ENCODE measurements around the gene PRRG2. TPM values are rescaled to one million over a fixed set of nuclear protein-coding genes. Genes with fewer than 3 reads are reported as not detected.

PRRG2 gene
- polyA plus RNA-seq, 6 donors from 2014 or later: 0.20 to 0.79 (median 0.62) TPM; not detected in 1

DNA sequence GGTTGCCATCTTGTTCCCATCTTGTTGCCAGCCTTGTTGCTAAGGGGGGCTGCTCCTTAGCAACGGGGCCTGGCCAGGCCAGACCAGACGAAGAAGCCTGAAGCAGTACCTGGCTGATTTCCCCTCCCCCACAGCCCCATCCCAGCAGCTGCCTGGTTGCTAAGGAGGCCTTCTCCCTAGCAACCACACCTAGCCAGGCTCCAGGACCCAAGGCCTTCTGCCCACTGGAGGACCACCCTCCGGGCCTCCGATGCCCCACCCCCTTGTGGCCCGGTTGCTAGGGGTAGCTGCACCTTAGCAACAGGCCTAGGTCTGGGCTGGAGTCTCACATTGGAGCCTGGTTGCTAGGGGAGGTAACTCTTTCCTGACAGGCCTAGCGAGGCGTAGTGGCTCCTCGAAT lies 3.9 kb downstream of the PRRG2 start:
- no peaks in the 10 kb centered on the region for H3K27me3 Mint-ChIP-seq

DNA sequence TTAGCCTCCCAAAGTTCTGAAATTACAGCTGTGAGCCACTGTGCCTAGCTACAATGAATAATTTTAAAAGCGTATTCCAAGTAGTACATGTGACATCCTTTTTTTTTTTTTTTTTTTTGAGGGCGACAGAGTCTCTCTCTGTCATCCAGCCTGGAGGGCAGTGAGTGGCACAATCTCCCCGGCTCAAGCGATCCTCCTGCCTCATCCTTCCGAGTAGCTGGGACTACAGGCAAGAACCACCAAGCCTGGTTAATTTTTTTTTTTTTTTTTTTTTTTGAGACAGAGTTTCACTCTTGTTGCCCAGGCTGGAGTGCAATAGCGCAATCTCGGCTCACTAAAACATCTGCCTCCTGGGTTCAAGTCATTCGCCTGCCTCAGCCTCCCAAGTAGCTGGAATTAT lies 6.1 kb downstream of the PRRG2 start:
- peaks cover 5 to 14% (median 13%) of the 10 kb centered on the region in 3 donors for H3K4me1 Mint-ChIP-seq
- H3K36me3 Mint-ChIP-seq: no peaks in the 10 kb centered on the region
- no peaks in the 10 kb centered on the region for H3K27me3 Mint-ChIP-seq
- ATAC-seq (ENCODE audit: low read depth in 2 of 2): no peak
- no peak for DNase-seq
- H3K4me3 Mint-ChIP-seq: no peak overlapping the region
- no peak overlapping the region for H3K27ac Mint-ChIP-seq
- H3K9me3 Mint-ChIP-seq: no peaks in the 10 kb centered on the region

More for the DNA sequence above, 3.9 kb downstream of the PRRG2 start:
- H3K36me3 Mint-ChIP-seq: no peaks in the 10 kb centered on the region
- DNase-seq (no peak), ATAC-seq (ENCODE audit: low read depth in 2 of 2) (no peak)
- peak overlapping the region in 1 of 6 donors; percentile 15 for H3K27ac Mint-ChIP-seq
- H3K9me3 Mint-ChIP-seq: no peaks in the 10 kb centered on the region
- no peak overlapping the region for H3K4me3 Mint-ChIP-seq
- H3K4me1 Mint-ChIP-seq: peaks cover 11 to 17% (median 15%) of the 10 kb centered on the region in 3 donors

DNA sequence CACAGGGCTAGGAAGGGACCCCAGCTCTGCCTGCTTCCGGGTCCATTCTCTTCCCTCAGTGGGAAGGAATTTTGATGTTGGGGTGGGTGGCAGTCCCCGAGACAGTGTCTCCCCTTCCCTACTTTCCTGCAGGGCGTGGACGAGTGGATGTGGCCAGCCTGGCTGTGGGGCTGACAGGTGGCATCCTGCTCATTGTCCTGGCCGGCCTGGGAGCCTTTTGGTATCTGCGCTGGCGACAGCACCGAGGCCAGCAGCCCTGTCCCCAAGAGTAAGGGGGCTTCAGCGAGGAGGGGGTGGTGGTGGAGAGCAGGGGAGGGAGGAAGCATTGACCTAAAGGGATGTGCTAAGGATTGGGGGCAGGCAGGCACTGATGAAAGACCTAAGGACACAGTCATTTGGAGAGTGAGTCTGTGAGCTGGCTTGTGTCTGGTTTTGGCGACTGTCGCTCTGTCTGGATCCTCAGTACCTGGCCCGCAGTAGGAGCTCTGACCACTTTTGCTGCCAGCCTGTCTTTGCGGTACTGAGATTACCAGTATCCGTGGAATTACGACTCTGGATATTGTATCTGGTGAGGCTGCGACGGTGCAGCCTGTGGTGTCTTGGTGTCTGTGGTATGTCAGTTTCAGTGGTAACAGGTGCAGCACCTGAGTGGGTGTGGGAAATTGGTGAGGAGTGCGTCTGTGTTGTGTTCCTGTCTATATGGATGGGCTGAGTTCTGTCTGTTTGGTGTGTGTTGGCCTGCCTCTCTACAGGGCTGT lies 7.4 kb downstream of the PRRG2 start:
- peak overlapping the region in 4 of 6 donors; percentile 15 to 21 (median 18) for H3K27ac Mint-ChIP-seq
- peak overlapping the region in 3 of 8 donors; percentile 1 to 56 (median 25) for H3K4me3 Mint-ChIP-seq
- DNase-seq: no peak
- no peaks in the 10 kb centered on the region for H3K9me3 Mint-ChIP-seq
- H3K27me3 Mint-ChIP-seq: no peaks in the 10 kb centered on the region
- peaks cover 18 to 27% (median 27%) of the 10 kb centered on the region in 3 donors for H3K4me1 Mint-ChIP-seq
- no peak for ATAC-seq (ENCODE audit: low read depth in 2 of 2)
- peaks cover 0 to 2% of the 10 kb centered on the region in 2 donors for H3K36me3 Mint-ChIP-seq

DNA sequence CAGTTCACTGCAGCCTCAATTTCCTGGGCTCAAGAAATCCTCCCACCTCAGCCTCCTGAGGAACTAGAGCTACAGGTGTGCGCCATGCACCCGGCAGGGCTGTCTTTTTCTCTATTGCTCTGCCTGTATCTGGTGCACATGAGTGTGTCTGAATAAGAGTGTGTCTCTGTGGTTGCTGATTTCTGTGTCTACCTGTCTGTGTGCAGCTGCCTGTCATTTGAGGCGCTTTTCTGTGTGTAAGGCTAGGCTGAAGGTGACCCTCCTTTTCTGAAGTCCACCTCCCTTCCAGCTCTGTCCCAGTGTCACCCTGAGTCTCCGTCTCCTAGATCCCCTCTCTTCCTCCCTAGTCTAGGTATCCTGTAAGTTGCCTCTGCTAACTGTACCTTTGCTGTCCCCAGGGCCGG lies 8.4 kb downstream of the PRRG2 start:
- peak overlapping the region in 5 of 8 donors; percentile 13 to 98 (median 80) for H3K4me3 Mint-ChIP-seq
- no peak for DNase-seq

DNA sequence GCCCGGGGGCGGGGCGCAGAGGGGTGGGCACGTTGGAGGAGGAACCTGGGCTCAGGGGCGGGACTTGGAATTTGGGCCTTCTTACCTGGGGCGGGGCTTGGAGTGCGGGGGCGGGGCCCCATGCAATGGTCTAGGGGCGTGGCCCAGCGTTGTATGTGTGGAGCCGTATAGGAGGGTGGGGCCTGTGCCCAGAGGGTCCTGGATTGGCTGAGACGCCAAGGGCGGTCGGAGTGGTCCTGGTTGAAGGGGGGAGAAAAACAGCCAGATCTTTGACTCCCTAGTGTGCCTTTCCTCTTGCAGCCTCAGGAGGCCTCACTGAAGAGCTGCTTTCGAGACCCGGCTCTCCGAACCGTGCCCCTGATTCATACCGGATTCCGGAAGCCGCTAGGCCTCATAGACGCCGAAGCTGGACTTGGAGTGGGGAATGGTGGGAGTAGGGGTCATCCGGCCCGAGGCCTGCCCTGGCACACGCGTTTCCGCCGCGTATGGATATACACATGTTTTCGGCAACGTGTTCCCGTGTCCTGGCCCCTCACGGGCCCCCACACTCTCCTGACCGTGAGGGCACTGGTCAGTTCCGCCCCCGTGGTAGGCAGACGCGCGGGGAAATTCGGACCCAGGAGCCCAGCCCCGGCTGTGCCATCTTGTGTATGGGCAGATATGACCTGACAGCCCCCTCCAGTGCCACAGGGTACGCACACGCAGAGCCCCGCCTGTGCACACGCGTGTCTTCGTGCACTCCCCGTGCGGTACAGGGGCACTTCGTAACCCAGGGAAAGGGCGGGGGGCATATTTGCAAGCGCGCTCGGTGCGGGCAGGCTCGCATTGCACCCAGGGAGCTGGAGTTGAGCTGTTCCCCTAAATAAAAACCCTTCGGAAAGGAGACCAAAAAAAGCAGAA lies 9.2 kb downstream of the PRRG2 start:
- H3K4me3 Mint-ChIP-seq: peak overlapping the region; percentile 80 to 98 (median 94)
- ATAC-seq (ENCODE audit: low read depth in 2 of 2) (peak; percentile 78), DNase-seq (peak; percentile 96)
- H3K27me3 Mint-ChIP-seq: no peaks in the 10 kb centered on the region
- peaks cover 26 to 39% (median 38%) of the 10 kb centered on the region in 3 donors for H3K4me1 Mint-ChIP-seq
- peak overlapping the region; percentile 85 to 98 (median 97) for H3K27ac Mint-ChIP-seq
- H3K9me3 Mint-ChIP-seq: no peaks in the 10 kb centered on the region
- peaks cover 0 to 15% of the 10 kb centered on the region in 2 donors for H3K36me3 Mint-ChIP-seq

More for the DNA sequence above, 8.4 kb downstream of the PRRG2 start:
- Mint-ChIP-seq H3K36me3 (peaks cover 0 to 12% of the 10 kb centered on the region in 2 donors), H3K9me3 (no peaks in the 10 kb centered on the region), H3K27me3 (no peaks in the 10 kb centered on the region), H3K4me1 (peaks cover 26 to 36% (median 36%) of the 10 kb centered on the region in 3 donors), H3K27ac (peak overlapping the region in 4 of 6 donors; percentile 58 to 86 (median 82))
- no peak for ATAC-seq (ENCODE audit: low read depth in 2 of 2)

DNA sequence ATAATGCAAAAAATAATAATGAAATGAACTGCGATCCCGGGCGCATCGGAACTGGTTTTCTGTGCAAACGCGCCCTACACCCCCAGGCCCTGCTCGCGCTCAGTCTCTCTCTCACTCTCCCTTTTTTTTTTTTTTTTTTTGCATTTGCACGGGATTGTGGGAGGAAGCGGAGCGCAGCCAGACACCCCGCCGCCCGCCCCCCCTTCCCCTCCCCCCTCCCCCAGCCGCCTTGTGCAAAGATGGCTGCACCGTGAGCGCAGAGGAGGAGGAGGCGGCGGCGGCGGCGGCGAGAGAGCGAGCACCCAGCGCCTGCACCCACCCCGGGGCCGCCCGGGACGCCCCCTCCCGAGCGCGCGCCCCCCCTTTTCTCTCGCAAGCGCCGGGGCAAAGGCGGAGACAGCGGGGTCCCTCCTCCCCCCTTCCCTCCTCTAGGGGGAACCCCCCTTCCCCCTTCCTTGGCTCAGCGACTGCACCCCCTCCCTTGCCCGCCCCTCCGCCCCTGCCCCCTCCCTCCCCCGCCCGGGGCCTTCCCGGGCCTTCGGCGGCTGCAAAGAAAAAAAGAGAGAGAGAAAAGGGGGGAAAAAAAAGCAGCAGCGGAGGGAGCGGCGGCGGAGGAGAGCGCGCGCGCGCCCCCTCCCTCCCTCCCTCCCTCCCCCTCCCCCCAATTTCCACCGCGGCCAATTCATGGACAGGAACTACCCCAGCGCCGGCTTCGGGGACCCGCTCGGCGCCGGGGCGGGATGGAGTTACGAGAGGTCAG lies 10.0 kb downstream of the PRRG2 start, which contains the start of gene PRR12:
PRR12 (plus strand) TSS at position 212 of the 760 bp plus-strand sequence; CDS start at position 685, 473 bp downstream.
- Mint-ChIP-seq H3K9me3 (no peaks in the 10 kb centered on the region), H3K36me3 (peaks cover 0 to 15% of the 10 kb centered on the region in 2 donors), H3K4me1 (peaks cover 26 to 39% (median 38%) of the 10 kb centered on the region in 3 donors), H3K4me3 (peak within 1 kb of the TSS; percentile 80 to 98 (median 94)), H3K27me3 (no peaks in the 10 kb centered on the region), H3K27ac (peak within 1 kb of the TSS; percentile 85 to 98 (median 97))
- peak; percentile 25 to 28 for ATAC-seq (ENCODE audit: low read depth in 2 of 2)
- peak; percentile 74 for DNase-seq

DNA sequence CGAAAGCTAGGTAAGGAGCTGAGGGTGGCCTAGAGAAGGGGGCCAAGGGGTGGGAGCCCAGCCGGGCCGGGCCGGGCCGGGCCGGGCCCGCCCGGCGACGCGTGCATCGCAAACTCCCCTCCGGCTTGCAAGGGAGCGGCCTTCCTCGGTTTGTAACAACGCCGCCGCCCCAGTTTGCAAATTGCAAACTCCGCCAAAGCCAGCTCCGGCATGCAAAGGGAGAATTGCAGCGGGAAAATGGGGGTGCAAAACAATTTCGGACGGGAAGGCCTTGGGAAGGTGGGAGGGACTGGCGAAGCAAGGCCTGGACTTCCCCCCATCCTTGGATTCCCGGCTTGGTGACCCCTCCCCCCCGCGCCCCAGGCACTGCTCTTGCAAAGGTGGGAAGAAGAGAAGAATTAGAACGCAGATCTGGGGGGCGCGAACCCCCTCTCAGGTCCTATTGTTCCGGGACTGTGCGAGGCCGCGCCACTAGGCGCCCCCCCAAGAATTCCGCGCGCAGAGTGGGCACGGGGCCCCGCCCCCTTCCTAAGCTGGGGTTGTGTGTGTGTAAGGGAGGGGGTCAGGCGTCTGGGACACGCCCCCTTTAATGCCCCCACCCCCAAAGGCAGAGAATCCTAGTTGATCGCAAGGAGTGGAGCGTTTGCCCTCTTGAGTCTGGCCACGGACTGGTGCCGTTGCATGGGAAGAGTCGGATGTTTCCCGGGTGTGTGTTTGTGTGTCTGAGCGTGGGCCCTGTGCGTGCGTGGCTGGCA lies 10.8 kb downstream of the PRRG2 start:
- Mint-ChIP-seq H3K9me3 (no peaks in the 10 kb centered on the region), H3K4me3 (peak overlapping the region; percentile 80 to 98 (median 92)), H3K27ac (peak overlapping the region in 5 of 6 donors; percentile 83 to 96 (median 85)), H3K36me3 (peaks cover 0 to 15% of the 10 kb centered on the region in 2 donors), H3K27me3 (no peaks in the 10 kb centered on the region), H3K4me1 (peaks cover 26 to 39% (median 38%) of the 10 kb centered on the region in 3 donors)
- ATAC-seq (ENCODE audit: low read depth in 2 of 2) (no peak), DNase-seq (peak; percentile 36)

DNA sequence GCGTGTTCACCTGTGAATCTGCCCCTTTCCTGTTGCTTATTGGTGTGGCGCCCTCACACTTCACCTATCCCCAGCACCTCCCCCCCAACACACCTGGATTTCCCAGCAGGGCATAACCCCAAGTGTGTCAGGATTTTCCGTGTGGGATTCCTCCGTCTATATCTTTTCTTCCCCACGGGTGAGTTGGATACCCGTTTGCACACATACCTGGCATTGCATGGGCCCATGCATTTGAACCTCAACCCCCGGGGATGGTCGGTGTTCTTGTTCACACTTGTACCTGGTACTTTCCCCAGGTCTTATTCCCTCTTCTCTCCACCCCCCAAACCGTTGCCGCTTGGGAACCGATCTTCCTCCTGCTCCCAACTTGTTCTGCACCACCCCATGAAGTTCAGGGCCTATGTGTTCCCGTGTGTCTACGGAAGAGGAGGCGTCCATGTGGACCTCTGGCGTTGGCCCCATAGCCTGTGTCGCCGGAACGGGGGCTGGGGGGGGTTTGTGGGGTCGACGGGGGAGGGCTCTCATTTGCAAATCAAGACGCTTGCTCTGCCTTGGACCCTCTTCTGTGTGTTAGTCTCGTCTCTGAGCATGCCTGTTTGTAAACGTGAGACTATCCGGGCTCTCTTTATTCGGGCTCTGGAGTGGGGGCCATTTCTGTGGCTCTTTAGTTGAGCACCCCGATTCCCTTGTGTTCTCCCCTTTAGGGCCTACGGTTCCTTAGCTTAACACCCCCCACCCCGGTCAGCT lies 11.5 kb downstream of the PRRG2 start:
- ATAC-seq (ENCODE audit: low read depth in 2 of 2) (no peak), DNase-seq (peak; percentile 10)
- H3K36me3 Mint-ChIP-seq: peaks cover 0 to 15% of the 10 kb centered on the region in 2 donors
- peak overlapping the region; percentile 80 to 98 (median 91) for H3K4me3 Mint-ChIP-seq
- H3K9me3 Mint-ChIP-seq: no peaks in the 10 kb centered on the region
- peak overlapping the region; percentile 83 to 96 (median 85) for H3K27ac Mint-ChIP-seq
- H3K4me1 Mint-ChIP-seq: peaks cover 26 to 39% (median 38%) of the 10 kb centered on the region in 3 donors
- H3K27me3 Mint-ChIP-seq: no peaks in the 10 kb centered on the region

DNA sequence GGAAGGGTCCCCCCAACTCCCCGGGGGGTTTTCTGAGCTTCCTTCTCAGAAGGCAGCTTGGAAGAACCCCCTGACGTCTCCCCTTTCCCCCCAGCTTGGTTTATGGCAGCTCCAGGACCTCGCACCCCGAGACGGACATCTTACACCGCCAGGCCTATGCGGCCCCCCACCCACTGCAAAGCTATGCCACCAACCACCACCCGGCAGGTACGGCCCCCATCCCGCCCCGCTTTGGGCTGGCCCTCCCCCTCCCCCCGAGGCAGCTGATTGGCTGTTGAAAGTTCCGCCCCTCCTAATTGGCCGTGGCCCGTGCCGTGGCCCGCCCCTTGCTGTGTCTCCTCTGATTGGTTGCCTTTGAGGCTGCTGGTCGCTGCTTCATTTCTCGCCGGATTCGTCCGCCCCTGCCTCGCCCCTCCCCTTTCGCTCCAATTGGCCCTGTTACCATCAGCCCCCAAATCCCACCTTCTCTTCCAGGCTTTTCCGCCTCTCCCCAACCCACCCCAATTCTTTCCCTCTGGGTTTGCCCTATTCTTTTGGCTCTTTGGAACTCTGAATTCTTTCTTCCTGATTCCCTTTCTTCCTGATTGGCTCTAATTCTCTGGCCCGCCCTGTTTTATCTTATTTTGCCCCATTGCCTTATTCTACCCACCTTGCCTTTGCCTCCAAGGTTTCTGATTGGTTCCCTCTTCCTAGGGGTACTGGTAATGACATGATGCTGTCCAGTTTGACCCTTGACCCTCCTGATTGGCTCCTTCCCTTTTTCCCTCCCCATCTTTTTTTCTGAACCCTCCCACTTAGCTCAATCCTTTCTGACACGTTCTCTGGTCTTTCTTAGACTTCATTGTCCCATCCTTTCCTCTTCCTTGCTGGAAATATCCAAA lies 12.4 kb downstream of the PRRG2 start:
- peak; percentile 43 to 49 for ATAC-seq (ENCODE audit: low read depth in 2 of 2)
- Mint-ChIP-seq H3K4me1 (peaks cover 26 to 39% (median 38%) of the 10 kb centered on the region in 3 donors), H3K4me3 (peak overlapping the region; percentile 80 to 98 (median 91)), H3K27me3 (no peaks in the 10 kb centered on the region), H3K27ac (peak overlapping the region; percentile 84 to 96 (median 85)), H3K36me3 (peaks cover 0 to 15% of the 10 kb centered on the region in 2 donors), H3K9me3 (no peaks in the 10 kb centered on the region)
- DNase-seq: peak; percentile 85

DNA sequence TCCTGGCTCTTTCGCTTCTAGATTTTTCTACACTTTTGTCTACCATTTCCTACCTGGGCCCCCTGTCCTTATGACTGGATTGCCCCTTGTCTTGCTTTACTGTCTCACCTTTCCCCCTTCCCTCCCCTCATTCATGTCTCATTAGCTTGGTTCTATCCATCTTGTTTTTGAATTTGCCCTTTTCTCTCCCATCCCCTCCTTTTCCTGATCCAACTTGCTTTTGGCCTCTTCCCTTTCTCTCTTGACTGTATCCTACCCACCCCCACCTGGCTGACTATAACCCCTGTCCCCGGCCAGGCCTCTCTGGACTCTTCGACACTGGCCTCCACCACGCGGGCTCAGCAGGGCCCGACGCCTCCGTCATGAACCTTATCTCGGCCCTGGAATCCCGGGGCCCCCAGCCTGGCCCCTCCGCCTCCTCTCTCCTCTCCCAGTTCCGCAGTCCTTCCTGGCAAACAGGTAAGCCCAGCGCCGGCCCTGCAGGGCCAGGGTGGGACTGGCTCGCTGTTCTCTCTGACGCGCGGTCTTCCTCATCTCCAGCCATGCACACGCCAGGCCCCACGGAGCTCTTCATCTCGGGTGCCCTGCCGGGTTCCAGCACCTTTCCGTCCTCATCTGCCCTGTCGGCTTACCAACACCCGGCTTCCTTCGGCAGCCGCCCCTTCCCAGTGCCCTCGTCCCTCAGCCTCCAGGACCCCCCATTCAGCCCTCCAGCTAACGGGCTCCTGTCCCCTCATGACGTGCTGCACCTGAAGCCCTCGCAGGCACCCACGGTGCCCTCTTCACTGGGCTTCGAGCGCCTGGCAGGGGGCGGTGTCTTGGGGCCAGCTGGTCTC lies 13.3 kb downstream of the PRRG2 start:
- Mint-ChIP-seq H3K4me3 (peak overlapping the region in 7 of 8 donors; percentile 39 to 93 (median 80)), H3K4me1 (peaks cover 26 to 38% (median 36%) of the 10 kb centered on the region in 3 donors), H3K27ac (peak overlapping the region; percentile 76 to 93 (median 84)), H3K36me3 (peaks cover 0 to 15% of the 10 kb centered on the region in 2 donors), H3K9me3 (no peaks in the 10 kb centered on the region), H3K27me3 (no peaks in the 10 kb centered on the region)
- no peak for DNase-seq
- no peak for ATAC-seq (ENCODE audit: low read depth in 2 of 2)

Measured in naive B cell (primary cell).